Measurements from ENCODE around the gene KIAA1671.

- no peak for TF ChIP-seq CTCF (conservative IDR thresholded peaks at IDR 0.05)
- TF ChIP-seq ZFX (IDR thresholded peaks at IDR 0.05): no peak
Observed at GRCh38 chr22:25048071-25048470, 95.6 kb downstream of the KIAA1671 start.
